Breast epithelium (tissue), 4 donors: Measurements from ENCODE around the gene OSBPL3. TPM values are rescaled to one million over a fixed set of nuclear protein-coding genes. Genes with fewer than 3 reads are reported as not detected.

ENCODE experiments used
- DNase-seq, 2 donors: peaks; one replicate each; pipeline ENCODE4 v3.0.0-alpha.2; 2019; ENCODE audit warnings: low spot score in 2 of 2
- H3K27ac ChIP-seq, 2 donors: fragments of 200-600 bp; sonication (generic) in 1 of 2; one replicate each; pipeline ENCODE4 v1.5.1; 2016 to 2019; ENCODE audit warnings: mild to moderate bottlenecking in 1 of 2
- H3K27me3 ChIP-seq, 2 donors: fragments of 200-600 bp; sonication (generic) in 1 of 2; one replicate each; pipeline versions ENCODE4 v1.5.1 to v1.6.0; 2017 to 2019; ENCODE audit warnings: control low read depth in 1 of 2, mild to moderate bottlenecking in 1 of 2
- H3K36me3 ChIP-seq: fragments of 200-600 bp; one replicate; pipeline ENCODE4 v1.5.1; 2019
- H3K4me1 ChIP-seq, 2 donors: fragments of 200-600 bp; sonication (generic); one replicate each; pipeline ENCODE4 v1.5.1; 2016 to 2019; ENCODE audit warnings: control low read depth in 1 of 2
- H3K4me3 ChIP-seq, 3 donors: fragments of 200-600 bp; sonication (generic); 1 replicate in 2 of 3; 2 replicates in 1 of 3; pipeline ENCODE4 v1.5.1; 2016 to 2019; ENCODE audit warnings: mild to moderate bottlenecking in 3 of 3, moderate library complexity in 2 of 3
- H3K9me3 ChIP-seq, 2 donors: fragments of 200-600 bp; sonication (generic) in 1 of 2; one replicate each; pipeline ENCODE4 v1.5.1; 2016 to 2019; ENCODE audit warnings: control low read depth in 1 of 2
- CTCF ChIP-seq, 3 donors: fragments of 450-650 bp; IDR thresholded peaks; one replicate each; pipeline ENCODE4 v1.5.1; 2016 to 2017; ENCODE audit warnings: antibody characterized with exemption in 3 of 3, mild to moderate bottlenecking in 3 of 3, moderate library complexity in 3 of 3
- POLR2A ChIP-seq: fragments of 450-650 bp; IDR thresholded peaks from one replicate; pipeline ENCODE4 v1.6.1; 2016; ENCODE audit warnings: antibody characterized with exemption, mild to moderate bottlenecking, moderate library complexity
- POLR2AphosphoS5 ChIP-seq, 3 donors: sonication (generic); formaldehyde crosslinking; IDR thresholded peaks; one replicate each; pipeline ENCODE4 v1.6.1; 2017; ENCODE audit warnings: antibody characterized with exemption in 3 of 3
- intact Hi-C: fragments of 100-400 bp; cut with DNase I; formaldehyde crosslinking; loops from one replicate; pipeline ENCODE4 v1.15.1; 2023; ENCODE audit warnings: low total_unique reads
- total RNA-seq, 3 donors: library from RNA; depleted of rRNA; stranded (reverse); fragments of >200 nt; gene quantifications; one replicate each; pipeline ENCODE4 v1.1.0, GENCODE V29; 2016

OSBPL3 gene
- total RNA-seq, 3 donors from 2014 or later = 6.4 to 20.5 (median 8.5) TPM

DNA sequence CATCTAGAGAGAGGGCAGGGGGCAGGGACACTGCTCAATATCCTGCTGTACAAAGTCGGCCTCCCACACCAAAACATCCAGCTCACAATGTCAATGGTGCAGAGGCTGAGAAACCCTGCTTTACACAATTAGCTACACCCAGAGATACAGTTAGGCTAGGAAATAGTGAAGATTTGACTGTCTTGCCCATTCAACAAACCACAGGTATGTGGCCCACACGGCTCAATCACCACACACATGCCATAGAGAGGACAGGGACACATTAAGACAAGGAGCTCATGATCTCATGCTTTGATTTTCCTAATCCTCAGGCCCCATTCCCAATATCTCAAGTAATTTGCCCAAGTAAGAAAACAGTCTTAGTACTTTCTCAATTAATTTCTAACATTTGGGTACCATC lies 110.4 kb downstream of the OSBPL3 start:
- no peaks in the 10 kb centered on the region for H3K36me3 ChIP-seq
- intact Hi-C loops = no loop called here
- no peak overlapping the region for H3K4me3 ChIP-seq
- no peaks in the 10 kb centered on the region for H3K27me3 ChIP-seq
- TF ChIP-seq POLR2A = no peak
- TF ChIP-seq POLR2AphosphoS5 (IDR thresholded peaks at IDR 0.05) = no peak
- no peak for TF ChIP-seq CTCF (IDR thresholded peaks at IDR 0.05)
- H3K4me1 ChIP-seq = no peaks in the 10 kb centered on the region
- H3K9me3 ChIP-seq = no peaks in the 10 kb centered on the region
- no peak overlapping the region for H3K27ac ChIP-seq
- no peak for DNase-seq

DNA sequence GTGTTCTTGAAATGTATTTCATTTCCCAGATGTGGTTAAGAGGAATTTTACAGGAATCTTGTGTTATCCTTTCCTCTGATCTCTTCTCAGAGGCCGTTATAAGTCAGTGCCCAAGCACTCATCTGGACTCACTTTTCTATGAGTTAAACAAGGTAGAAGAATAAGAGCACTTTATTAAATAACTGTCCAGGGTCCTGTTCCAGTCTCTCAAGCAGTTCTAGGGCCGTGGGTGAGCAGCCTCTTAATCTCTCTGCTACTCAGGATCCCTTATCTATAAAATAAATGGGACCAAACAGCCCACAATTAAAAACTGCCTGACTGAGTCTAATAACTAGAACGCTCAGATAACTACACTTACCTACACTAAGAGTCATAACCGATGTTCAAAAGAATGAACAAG lies 111.2 kb downstream of the OSBPL3 start:
- no peaks in the 10 kb centered on the region for H3K36me3 ChIP-seq
- H3K27me3 ChIP-seq = no peaks in the 10 kb centered on the region
- DNase-seq = no peak
- intact Hi-C loops = no loop called here
- H3K4me3 ChIP-seq = no peak overlapping the region
- no peak overlapping the region for H3K27ac ChIP-seq
- TF ChIP-seq CTCF (IDR thresholded peaks at IDR 0.05) (no peak), POLR2AphosphoS5 (IDR thresholded peaks at IDR 0.05) (no peak), POLR2A (no peak)
- no peaks in the 10 kb centered on the region for H3K9me3 ChIP-seq
- H3K4me1 ChIP-seq = no peaks in the 10 kb centered on the region

GRCh38 chr7:24866004-24866615 lies 113.9 kb downstream of the OSBPL3 start:
- no peaks in the 10 kb centered on the region for H3K9me3 ChIP-seq
- no peaks in the 10 kb centered on the region for H3K27me3 ChIP-seq
- DNase-seq = no peak
- no peak for TF ChIP-seq POLR2AphosphoS5 (IDR thresholded peaks at IDR 0.05)
- TF ChIP-seq POLR2A = no peak
- TF ChIP-seq CTCF (IDR thresholded peaks at IDR 0.05) = no peak
- H3K4me3 ChIP-seq = no peak overlapping the region
- no peaks in the 10 kb centered on the region for H3K36me3 ChIP-seq
- no peak overlapping the region for H3K27ac ChIP-seq
- intact Hi-C loops = no loop called here
- no peaks in the 10 kb centered on the region for H3K4me1 ChIP-seq

DNA sequence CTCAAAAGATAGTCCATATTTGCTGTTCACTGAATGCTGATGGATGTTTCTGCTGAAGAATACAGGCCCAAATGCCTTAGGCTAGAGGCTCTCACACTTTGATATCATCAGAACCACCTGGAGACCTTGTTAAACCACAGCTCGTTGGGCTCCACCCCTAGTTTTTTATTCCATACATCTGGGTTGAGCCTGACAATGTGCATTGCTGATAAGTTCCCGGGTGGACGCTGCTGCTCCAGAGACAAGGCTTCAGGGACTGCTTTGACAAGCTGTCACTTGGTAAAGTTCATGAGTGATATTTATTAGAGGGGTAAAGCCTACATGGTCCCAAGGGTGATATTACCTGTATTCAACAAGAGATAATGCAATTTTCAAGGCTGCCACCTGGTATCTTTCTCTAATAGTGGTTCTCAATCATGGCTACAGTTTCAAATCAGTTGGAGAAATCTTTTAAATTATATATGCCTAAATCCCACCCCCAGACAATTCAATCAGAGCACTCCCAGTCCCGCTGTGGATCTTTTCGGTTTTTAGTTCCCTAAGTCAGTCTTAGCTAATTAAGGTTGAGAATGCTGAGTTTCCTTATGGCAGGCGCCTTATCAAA lies 115.7 kb downstream of the OSBPL3 start:
- H3K4me1 ChIP-seq = no peaks in the 10 kb centered on the region
- no peak for DNase-seq
- TF ChIP-seq POLR2AphosphoS5 (IDR thresholded peaks at IDR 0.05) (no peak), CTCF (IDR thresholded peaks at IDR 0.05) (no peak), POLR2A (no peak)
- H3K4me3 ChIP-seq = no peak overlapping the region
- H3K27ac ChIP-seq = no peak overlapping the region
- no peaks in the 10 kb centered on the region for H3K27me3 ChIP-seq
- intact Hi-C loops = no loop called here
- H3K9me3 ChIP-seq = no peaks in the 10 kb centered on the region
- no peaks in the 10 kb centered on the region for H3K36me3 ChIP-seq

DNA sequence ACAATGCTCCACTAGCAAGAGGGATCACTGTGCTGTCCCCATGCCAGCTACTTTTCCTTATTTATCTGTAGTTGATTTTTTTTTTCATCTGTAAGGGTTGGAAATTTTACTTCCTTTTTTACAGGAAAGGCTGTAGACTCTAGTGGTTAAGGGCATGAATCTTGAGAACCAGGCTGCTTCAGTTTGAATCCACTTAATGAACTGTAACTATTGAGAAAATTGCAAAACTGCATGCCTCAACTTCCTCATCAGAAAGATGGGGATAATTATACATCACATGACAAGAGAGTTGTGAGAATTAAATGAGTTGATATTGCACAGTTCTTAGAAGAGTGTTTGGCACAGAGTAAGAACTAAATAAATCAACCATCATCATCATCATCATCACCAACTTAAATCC lies 116.4 kb downstream of the OSBPL3 start:
- Histone ChIP-seq H3K27ac (no peak overlapping the region), H3K4me1 (no peaks in the 10 kb centered on the region), H3K4me3 (no peak overlapping the region), H3K27me3 (no peaks in the 10 kb centered on the region), H3K36me3 (no peaks in the 10 kb centered on the region), H3K9me3 (no peaks in the 10 kb centered on the region)
- intact Hi-C loops = no loop called here
- TF ChIP-seq POLR2AphosphoS5 (IDR thresholded peaks at IDR 0.05) = no peak
- TF ChIP-seq POLR2A = no peak
- no peak for TF ChIP-seq CTCF (IDR thresholded peaks at IDR 0.05)
- no peak for DNase-seq
